Hematopoietic multipotent progenitor cell treated with erythropoietin and hydrocortisone succinate and interleukin-3 and kit ligand, for 4 days (in vitro differentiated cells): Measurements from ENCODE around the gene CHMP5.

Source experiments
- DNase-seq: peaks from one replicate; pipeline ENCODE4 v3.0.0-alpha.2; 2015

CHMP5 gene

DNA sequence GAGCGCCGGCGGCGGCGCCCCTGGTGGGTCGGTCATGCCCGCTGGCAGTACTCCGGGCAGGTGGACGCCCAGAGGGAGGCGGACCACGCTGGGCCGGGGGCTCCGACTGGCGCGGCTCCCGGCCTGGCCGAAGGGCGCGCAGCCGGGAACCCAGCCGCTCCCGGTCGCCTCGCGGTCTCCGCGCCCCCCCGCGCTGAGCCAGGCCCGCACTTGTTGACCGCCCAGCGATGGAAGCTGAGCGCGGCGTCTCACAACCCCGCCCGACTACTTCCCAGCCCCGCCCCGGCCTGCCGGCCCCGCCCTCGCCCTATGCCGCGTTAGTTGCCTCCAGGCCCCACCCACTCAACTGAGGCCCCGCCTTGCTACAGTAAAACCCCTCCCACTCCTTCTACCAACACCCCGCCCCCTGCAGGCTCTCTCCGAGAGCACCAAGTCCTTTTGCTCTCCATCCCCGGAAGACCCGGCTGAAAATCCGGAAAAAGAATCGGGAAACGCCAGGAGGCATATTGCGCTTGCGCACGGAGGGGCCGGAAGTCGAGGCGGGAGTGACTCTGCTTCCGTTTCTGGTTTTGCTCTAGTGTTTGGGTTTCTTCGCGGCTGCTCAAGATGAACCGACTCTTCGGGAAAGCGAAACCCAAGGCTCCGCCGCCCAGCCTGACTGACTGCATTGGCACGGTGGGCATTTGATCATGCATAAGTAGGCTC lies at the start of gene CHMP5, which contains the start of gene BAG1:
CHMP5 (plus strand) TSS at position 577 of the 705 bp plus-strand sequence; CDS start at position 607, 30 bp downstream.
BAG1 (minus strand) TSS at position 236 of the 705 bp plus-strand sequence.
- DNase-seq: peak; percentile 100

DNA sequence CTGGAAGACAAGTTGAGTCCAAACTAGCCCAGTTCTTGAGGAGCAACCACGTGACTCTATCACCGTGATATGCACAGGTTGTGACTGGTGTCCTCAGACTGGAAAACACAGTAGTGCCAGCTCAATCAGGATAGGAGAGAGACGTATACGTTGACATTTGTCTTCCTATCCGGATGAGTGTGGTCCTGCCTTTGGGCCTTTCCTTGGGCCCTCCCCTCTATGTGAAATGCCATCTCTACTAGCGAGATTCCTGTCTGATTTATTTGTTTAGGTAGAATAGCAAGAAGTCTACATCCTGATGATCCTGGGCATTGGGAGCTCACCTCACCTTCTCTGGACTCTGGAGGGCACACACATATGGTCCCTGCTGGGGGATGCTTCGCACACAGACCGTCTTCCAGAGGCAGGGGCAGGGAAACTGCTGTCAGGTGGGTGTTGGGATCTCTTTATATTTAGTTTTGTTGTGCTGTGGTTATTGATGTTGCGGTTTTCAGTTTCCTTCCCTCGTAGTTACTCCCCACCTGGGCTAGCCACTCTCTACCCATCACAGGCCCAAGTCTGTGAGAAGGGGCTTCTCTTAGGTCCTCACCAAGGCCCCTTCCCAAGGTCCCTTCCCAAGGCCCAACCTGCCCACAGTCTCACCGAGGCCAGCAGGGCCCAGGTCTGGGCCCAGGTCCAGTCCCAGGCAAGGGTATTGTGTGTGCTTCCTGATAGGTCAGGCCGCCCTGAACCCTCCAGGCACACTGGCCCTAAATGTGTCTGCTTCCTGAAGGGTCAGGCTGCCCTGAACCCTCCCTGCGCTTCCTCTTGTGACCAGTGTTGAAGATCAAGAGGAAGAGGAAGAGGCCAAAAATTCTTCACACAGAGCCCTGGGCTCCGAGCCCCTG lies 43.9 kb upstream of the CHMP5 start:
- DNase-seq: no peak

DNA sequence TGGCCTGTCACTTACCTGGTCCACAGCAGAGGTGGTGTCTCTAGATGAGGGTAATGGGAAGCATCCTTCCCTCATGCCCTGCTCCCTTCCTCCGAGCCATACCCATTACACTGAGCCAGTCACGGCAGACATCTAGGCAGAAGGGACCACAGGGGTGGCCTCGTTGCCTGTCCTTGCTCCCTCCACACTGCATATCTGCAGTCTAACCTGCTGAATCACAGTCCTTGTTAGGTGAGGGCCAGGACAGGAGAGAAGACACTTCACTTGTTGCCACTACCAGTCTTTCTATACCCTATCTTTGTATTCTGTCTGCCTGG lies 43.3 kb upstream of the CHMP5 start:
- DNase-seq: no peak

DNA sequence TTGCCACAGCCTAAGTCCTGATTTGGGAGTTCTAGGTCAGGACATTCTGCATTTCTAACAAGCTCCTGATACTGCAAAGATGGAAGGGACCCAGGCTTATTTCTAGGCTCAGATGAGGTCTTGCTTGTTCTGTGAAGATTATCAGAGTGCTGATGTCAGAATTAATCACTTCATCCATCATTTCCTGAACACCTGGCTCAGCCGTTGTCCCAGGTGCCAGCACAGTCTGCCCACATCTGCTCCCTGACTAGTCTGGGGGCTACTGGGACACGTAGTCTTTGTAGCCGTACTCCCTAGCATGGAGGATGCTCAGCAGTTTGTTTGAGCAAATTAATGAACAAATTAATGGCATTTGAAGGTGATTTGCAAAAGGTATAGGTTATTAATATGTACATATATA lies 42.8 kb upstream of the CHMP5 start:
- no peak for DNase-seq

DNA sequence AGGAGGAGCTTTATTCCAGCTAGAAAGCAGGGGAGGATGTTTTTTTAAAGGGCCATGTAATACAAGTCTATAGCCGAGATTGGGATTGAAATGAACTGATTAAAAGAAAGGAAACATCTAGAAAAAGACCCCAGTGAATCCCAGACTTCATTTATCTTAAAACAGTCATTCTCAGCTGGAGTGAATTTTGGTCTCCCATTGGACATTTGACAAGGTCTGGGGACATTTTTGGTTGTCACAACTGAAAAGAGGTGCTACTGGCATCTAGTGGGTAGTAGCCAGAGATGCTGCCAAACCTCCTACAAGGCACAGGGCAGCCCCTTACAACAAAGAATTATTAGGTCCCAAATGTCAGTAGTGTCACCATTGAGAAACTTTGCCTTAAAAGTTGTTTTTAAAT lies 41.2 kb upstream of the CHMP5 start:
- DNase-seq: peak; percentile 48

DNA sequence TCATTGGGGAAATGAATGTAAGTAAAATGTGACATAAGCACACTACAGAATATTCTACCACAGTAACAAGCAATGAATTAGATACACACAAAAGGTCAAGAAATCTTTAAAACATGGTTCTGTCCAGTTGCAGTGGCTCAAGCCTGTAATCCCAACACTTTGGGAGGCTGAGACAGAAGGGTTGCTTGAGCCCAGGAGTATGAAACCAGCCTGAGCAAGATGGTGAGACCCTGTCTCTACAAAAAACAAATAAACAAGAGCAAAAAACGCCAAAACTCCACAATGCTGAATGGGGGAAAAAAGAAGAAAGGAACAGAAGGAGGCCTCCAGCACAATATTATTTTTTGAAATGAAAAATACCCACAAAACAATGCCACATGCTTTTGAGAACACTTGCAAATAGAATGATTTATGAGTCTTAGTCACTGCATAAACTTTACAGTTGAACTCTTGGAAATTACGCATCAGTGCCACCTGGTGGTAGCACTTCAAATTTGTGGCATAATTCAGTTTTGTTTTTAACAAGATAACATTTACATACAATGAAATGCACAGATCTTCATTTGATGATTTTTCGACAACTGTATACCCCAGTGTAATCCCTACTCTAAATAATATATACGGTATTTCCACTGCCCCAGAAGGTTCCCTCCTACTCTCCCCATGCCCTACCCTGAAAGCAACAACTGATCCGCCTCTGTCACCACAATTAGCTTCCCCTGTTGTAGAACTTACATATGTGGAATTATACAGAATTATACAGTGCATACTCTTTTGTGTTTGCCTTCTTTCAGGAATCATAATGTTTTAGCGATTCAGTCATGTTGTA lies 39.3 kb upstream of the CHMP5 start:
- peak; percentile 90 for DNase-seq

DNA sequence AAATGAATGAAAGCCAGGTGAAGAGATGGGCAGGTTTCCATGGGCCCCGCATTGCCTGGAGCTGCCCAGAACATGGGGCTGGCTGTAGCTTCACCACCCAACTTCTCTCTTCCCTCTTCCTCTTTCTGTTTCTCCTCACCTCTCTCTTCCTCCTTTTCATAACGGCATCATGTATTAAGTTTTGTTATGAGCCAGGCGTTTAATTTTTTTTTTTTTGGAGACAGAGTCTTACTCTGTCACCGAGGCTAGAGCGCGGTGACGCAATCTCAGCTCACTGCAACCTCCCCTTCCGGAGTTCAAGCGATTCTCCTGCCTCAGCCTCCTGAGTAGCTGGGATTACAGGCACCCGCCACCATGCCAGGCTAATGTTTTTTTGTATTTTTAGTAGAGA lies 37.8 kb upstream of the CHMP5 start:
- DNase-seq: peak; percentile 75

DNA sequence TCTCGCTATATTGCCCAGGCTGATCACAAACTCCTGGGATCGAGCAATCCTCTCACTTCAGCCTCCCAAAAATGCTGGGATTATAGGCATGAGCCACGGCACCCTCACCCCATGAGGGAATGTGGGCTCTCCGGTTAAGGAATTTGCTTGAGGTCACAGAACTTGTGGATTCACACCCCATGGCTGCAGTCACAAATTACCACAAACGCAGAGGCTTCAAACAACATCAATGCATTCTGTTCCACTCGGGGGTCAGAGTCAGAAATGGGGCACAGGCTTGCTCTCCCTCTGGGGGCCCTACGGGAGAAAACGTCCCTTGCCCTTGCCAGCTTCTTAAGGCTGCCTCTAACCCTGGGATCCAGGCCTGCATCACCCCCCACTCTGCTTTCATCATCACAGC lies 37.1 kb upstream of the CHMP5 start:
- no peak for DNase-seq

DNA sequence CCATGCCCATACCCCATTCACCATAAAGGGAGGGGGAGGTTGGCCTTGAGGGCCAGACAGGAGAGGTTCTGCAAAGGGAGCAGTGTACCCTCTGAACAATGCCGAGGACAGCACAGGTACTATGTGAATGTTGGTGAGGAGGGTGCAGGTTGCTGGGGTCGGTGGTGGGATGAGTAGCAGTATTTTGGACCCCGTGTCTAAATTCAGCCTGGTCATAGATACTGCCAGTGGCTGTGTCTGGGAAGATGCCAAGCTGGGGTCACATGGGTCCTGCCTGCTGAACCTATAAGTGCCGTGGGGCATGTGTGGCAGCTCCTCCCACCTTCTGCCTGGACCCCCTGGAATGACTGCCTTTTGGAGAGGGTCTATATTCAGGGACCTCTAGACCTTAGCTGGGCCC lies 36.2 kb upstream of the CHMP5 start:
- no peak for DNase-seq

DNA sequence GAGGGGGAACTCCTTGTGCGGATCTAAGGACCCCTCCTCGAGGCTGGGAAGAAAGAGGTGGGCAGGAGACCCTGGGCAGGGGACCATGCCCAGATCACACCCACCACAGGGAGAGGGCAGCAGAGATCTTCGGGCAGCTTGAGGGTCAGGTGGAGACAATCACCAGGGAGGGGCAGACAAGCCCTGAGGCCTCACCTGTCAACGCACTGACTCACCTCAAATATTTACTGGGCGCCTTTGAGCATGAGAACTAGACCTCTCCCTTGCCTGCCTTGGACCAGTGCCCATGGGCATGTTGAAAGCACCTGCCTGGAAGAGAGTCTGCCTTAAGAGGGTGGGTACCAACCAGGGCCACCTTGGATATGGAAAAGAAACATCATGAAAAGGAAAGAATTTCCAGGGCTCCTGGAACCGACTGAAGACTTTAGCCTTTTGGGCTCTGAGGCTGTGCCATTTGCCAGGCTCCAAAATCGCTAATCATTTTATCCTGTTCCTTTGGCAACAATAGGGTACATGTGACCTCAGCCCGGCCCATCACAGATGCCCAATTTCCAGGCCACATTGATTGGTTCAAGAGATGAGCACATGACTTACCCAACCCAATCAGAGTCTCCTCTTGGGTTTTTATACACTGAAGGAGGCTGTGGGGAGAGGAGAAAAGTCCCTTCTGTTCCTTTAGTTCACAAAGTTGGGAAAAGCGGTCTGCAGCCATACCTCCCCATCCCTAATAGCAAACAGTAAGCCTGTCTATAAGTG lies 35.3 kb upstream of the CHMP5 start:
- DNase-seq: no peak

DNA sequence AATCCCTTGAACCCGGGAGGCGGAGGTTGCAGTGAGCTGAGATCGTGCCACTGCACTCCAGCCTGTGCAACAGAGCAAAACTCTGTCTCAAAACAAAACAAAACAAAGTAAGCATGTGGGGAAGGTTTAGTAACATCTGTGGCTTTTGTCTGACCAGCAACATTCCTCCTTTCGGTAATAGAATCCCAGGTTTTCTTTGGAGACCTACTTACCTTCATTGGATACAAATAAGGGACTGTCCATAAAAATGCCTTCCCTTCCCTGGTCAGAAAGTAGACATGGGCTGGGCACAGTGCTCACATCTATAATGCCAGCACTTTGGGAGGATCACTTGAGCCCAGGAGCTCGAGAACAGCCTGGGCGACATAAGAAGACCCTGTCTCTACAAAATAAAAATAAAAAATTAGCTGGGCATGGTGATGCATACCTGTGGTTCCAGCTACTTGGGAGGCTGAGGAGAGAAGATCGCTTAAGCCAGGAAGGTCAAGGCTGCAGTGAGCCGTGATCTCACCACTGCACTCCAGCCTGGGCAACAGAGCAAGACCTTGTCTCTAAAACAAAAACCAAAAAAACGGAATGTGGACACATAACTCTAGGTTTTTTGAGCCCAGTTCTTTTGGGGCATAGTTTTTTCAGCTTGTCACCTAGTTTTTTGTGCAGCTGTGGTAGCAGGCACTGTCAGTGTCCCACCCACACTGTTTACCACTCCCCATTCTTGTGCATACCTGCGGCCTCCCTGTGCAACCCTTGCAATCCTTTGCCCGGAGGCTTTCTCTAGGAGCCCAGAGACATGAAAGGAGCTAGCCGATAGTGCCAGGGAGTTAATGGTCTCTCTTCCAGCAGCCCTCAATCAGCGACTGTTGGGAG lies 33.9 kb upstream of the CHMP5 start:
- DNase-seq: no peak

DNA sequence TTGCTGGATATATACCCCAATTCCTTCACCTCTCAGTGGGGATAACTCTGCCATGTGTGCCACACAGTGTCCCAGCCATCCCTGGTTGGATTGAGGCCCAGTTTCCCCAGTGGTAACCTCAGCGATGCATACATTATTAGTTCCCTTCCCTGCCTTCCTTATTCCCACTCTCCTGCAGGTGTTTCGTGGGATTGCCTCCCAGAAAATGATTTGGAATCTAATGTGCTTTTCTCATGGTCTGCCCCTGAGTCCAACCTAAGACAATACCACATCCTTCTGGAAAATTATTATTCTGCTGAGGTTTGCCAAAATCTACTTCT lies 33.3 kb upstream of the CHMP5 start:
- no peak for DNase-seq

DNA sequence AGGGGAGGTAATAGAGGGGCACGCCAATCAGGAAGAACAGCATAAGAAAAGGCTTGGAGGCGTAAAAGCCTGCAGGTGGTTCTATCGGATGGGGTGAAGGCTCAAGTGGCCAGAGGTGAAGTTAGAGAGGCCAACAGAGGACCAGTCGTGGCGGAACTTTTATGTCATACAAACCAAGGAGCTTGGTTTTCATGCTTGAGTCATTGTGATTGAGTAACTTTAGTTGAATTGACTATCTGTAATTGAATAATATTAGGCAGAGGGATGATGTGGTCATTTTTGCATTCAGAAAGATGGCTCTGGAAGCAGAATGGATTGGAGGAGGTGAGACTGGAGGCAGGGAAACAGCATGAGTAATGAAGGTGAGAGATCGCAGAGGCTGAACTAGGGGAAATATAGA lies 32.0 kb upstream of the CHMP5 start:
- DNase-seq: no peak

DNA sequence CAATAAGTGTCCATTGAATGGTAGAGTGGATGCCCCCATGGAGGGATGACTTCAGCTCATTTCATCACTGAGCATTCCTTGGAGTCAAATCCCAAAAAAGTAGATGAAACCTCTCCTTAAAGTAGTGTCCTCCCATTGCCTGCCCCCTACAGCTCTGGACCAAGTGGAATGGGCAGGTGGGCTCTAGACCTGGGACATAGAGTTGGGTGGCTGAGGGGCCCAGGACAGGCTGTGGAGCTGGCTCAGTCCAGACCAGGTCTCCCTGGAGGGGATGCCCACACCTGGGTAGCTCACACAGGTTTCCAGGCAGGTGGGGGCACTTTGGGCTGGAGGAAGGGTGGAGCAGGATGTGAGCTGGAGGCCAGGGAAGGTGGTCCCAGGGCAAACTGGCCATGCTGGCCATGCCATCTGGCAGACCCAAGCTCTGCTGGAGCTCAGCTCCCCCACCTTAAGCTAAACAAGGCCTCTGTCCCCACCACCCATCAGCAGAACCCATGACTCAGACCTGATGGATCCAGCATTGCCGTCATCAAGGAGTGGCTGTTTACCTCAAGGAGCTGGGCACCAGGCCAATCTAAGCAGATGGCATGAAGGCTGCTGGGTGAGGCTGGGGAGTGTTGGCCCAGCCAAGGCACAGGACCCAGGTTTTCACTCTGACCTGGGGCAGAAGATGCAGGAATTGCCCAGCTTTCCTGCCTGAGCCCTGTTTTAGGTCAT lies 31.1 kb upstream of the CHMP5 start:
- peak; percentile 82 for DNase-seq

DNA sequence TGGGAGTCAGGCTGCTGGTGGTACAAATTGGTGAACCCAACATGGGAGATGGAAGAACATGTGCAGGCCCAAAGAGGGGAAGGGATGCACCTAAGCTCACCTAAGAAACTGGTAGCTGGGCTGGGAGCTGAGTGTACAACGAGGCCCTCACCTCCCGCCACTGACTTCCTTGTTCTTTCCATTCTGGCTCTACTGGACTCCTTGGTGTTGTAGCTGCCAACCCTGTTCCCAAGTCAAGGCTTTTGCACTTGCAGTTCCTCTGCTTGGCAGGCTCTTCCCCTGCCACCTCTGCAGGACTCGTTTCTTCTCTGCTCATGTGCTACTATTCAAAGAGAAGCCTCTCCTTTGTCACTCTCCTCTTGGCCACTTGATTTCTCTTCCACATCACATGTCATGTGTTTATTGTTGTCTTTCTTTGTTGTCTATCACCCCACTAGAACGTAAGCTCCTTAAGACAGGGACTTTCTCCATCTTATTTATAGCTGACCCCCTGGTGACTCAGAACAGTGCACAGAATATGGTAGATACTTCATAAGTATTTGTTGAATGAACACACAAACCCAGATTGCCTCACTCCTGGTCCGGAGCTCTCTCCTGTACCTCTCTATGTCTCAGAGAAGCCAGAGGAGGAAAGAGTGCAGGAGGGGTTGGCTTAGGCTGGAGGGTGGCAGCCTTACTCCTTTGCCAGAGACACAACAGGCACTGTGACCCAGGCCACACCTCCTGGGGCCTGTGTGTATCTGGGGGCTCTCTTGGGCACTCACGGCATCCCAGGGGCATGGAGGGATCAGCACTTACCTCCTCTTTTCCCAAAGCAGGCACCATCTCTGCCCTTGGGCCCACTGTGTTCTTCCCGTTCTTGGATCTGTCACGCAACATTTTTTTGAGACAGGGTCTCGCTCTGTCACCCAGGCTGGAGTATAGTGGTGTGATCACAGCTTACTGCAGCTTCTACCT lies 30.1 kb upstream of the CHMP5 start:
- DNase-seq: no peak

DNA sequence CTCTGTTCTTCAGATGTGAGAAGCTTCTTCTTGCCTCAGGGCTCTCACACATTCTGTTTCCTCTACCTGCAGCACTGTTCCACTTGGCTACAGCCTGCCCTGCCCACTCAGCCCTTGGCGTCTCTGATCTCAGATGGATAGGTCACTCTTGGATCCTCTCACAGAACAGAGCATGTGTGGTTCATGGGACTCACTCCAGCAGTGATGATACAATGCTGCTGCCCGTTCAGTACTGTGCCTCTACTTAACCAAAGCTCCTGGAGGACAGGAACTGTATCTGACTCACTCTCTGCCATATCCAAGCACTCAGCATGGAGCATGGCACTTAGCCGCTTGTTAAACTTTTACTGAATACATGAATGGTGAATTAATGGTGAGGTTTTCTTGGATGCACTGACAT lies 28.3 kb upstream of the CHMP5 start:
- no peak for DNase-seq

DNA sequence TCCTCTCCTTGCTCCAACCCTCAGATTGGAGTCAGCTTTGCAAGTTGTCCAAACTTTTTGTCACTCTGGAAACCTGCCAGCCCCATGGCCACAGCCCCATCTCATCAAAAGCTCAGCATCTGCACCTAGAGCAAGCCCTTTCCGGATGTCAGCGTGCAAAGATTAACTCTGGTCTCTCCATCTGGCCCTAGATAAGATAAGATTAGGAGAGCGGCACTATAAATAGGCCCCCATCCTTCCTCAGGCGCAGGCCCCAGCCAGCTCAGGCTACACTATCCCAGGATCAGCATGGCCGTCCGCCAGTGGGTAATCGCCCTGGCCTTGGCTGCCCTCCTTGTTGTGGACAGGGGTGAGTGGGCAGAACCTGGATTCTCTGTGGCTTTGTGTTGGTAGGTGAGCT lies 24.9 kb upstream of the CHMP5 start, which contains the start of gene SPINK4:
SPINK4 (plus strand) TSS at position 247 of the 400 bp plus-strand sequence; CDS start at position 289, 42 bp downstream.
- peak; percentile 95 for DNase-seq

DNA sequence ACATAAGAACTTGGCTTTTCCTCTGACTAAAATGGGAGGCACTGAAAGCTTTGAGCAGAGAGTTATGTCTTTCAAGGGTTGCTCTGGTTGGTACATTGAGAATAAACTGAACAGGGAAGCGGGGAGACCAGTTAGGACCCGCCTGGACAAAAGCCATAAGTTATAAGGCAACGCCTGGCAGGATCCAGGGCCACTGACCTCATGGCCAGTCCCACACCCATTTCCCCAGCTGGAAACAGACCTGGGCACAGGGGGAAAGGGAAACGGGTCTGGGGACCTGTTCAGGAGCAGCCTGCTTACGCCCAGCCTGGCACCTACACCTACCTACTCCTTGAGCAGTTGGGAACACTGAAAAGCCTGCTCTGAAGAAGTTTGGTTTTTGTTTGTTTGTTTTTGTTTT lies 23.6 kb upstream of the CHMP5 start:
- no peak for DNase-seq

DNA sequence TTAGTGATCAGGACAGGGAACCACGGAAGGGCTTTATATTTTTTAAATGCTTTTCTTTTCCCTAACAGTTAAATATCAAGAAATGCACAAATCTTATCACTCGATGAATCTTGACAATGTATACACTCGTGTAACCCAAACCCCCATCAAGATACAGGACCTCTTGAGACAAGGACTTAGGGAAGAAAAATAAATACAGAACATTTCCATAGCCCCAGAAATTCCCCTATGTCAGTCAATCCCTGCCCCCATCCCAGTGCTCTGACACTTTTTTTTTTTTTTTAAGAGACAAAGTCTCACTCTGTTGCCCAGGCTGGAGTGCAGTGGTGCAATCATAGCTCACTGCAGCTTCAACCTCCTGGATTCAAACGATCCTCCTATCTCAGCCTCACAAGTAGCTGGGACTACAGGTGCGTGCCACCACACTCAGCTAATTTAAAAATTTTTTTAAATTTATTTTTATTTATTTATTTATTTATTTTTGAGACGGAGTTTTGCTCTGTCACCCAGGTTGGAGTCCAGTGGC lies 22.2 kb upstream of the CHMP5 start:
- DNase-seq: no peak
